Lower lobe of right lung (tissue), 2 donors: ENCODE data around the gene TIMM50. TPM values are rescaled to one million over a fixed set of nuclear protein-coding genes. Genes with fewer than 3 reads are reported as not detected.

Source experiments
- ATAC-seq, 2 donors: fragments of 200-7000 bp; cut with Tn5 transposase; one replicate each; pipeline ENCODE4 v1.9.1; 2020 to 2022; ENCODE audit warnings: mild to moderate bottlenecking in 2 of 2, moderate library complexity in 2 of 2
- DNase-seq: peaks from one replicate; pipeline ENCODE4 v3.0.0-alpha.2; 2020
- H3K27ac ChIP-seq: fragments of 200-600 bp; one replicate; pipeline ENCODE4 v1.8.0; 2022
- H3K27me3 ChIP-seq: fragments of 200-600 bp; one replicate; pipeline ENCODE4 v1.8.0; 2022; ENCODE audit warnings: low read depth
- H3K36me3 ChIP-seq: fragments of 200-600 bp; one replicate; pipeline ENCODE4 v1.8.0; 2022; ENCODE audit warnings: mild to moderate bottlenecking
- H3K4me1 ChIP-seq: fragments of 200-600 bp; one replicate; pipeline ENCODE4 v1.8.0; 2022
- H3K4me3 ChIP-seq: fragments of 200-600 bp; one replicate; pipeline ENCODE4 v1.8.0; 2022; ENCODE audit warnings: mild to moderate bottlenecking
- H3K9me3 ChIP-seq: fragments of 200-600 bp; one replicate; pipeline ENCODE4 v1.8.0; 2022
- intact Hi-C: fragments of 100-400 bp; cut with DNase I; formaldehyde crosslinking; loops from one replicate; pipeline ENCODE4 v1.11.0; 2022
- total RNA-seq: library from RNA; stranded (reverse); fragmentation: NEBNext Ultra II Directional; extraction: Animal tissue kit (Norgen Biotek cat#: 25700); gene quantifications from one replicate; pipeline ENCODE4 v1.2.1, GENCODE V29; 2021
- TF ChIP-seq, protein P1 (sequence below): fragments of 200-600 bp; IDR thresholded peaks from one replicate; pipeline ENCODE4 v1.8.0; 2022; ENCODE audit warnings: antibody characterized with exemption, mild to moderate bottlenecking
- donor health status: DM: no; HTN: yes; CAD: no; lungs with severe emphysema.

TIMM50 gene
- total RNA-seq, 1 donor from 2014 or later, result 44.0 TPM

GRCh38 chr19:39508629-39509028 lies 28.0 kb downstream of the TIMM50 start:
- Histone ChIP-seq H3K27ac (no peak overlapping the region), H3K27me3 (peaks cover 93% of the 10 kb centered on the region), H3K9me3 (no peaks in the 10 kb centered on the region), H3K4me3 (no peak overlapping the region), H3K4me1 (no peaks in the 10 kb centered on the region), H3K36me3 (no peaks in the 10 kb centered on the region)
- TF ChIP-seq, protein P1, sequence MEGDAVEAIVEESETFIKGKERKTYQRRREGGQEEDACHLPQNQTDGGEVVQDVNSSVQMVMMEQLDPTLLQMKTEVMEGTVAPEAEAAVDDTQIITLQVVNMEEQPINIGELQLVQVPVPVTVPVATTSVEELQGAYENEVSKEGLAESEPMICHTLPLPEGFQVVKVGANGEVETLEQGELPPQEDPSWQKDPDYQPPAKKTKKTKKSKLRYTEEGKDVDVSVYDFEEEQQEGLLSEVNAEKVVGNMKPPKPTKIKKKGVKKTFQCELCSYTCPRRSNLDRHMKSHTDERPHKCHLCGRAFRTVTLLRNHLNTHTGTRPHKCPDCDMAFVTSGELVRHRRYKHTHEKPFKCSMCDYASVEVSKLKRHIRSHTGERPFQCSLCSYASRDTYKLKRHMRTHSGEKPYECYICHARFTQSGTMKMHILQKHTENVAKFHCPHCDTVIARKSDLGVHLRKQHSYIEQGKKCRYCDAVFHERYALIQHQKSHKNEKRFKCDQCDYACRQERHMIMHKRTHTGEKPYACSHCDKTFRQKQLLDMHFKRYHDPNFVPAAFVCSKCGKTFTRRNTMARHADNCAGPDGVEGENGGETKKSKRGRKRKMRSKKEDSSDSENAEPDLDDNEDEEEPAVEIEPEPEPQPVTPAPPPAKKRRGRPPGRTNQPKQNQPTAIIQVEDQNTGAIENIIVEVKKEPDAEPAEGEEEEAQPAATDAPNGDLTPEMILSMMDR, result no peak
- intact Hi-C loops, result no loop called here
- ATAC-seq, result no peak
- no peak for DNase-seq

GRCh38 chr19:39509233-39509632 lies 28.6 kb downstream of the TIMM50 start:
- TF ChIP-seq, protein P1, result no peak
- no peak for ATAC-seq
- intact Hi-C loops, result no loop called here

GRCh38 chr19:39512988-39513387 lies 32.4 kb downstream of the TIMM50 start:
- no peak overlapping the region for H3K4me3 ChIP-seq
- TF ChIP-seq, protein P1, result no peak
- DNase-seq (no peak), ATAC-seq (no peak)
- peaks cover 91% of the 10 kb centered on the region for H3K27me3 ChIP-seq
- intact Hi-C loops, result no loop called here
- H3K27ac ChIP-seq, result no peak overlapping the region
- H3K9me3 ChIP-seq, result no peaks in the 10 kb centered on the region
- no peaks in the 10 kb centered on the region for H3K36me3 ChIP-seq
- H3K4me1 ChIP-seq, result peaks cover 16% of the 10 kb centered on the region

More at GRCh38 chr19:39509233-39509632, 28.6 kb downstream of the TIMM50 start:
- no peak for DNase-seq
- Histone ChIP-seq H3K36me3 (no peaks in the 10 kb centered on the region), H3K27me3 (peaks cover 93% of the 10 kb centered on the region), H3K4me3 (no peak overlapping the region), H3K27ac (no peak overlapping the region), H3K4me1 (no peaks in the 10 kb centered on the region), H3K9me3 (no peaks in the 10 kb centered on the region)

DNA sequence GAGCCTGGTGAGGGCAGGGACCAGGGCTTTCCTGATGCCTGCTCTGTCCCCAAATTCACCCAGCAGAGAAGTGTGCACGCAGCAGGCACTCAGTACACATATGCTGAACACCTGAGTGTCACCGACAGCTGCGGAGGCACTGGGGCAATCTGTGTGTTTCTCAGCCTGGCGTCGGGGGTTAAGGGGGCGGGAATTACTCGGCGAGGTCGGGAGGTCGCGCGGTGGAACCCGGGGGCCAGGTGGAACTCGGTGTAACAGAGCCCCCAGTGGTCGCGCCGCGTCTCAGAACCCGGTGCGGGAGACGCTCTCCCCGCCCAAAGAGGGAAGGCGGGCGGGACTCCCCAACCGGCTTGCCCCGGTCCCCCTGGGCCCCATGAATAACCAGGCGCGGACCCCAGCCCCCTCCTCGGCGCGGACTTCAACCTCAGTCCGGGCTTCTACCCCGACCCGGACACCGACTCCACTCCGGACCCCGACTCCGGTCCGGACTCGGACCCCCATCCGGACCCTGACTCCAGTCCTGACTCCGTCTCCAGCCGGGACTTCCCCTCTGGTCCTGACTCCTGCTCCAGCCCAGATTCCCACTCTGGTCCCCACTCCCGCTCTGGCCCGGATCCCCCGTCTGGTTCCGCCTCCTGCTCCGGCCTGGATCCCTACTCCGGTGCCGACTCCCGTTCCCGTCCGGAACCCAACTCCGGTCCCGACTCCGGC lies 34.4 kb downstream of the TIMM50 start, which contains the start of gene SELENOV:
Gene SELENOV, plus strand, starts transcription at position 300 of the 711 bp plus-strand sequence. Its CDS starts 74 bp downstream, at position 374.
- Histone ChIP-seq H3K27me3 (peaks cover 76% of the 10 kb centered on the region), H3K27ac (no peak within 1 kb of the TSS), H3K9me3 (no peaks in the 10 kb centered on the region), H3K36me3 (no peaks in the 10 kb centered on the region), H3K4me3 (peak within 1 kb of the TSS; percentile 39), H3K4me1 (peaks cover 16% of the 10 kb centered on the region)
- intact Hi-C loops, result no loop called here
- no peak for DNase-seq
- TF ChIP-seq, protein P1, result no peak
- ATAC-seq, result peak; percentile 16 to 40

DNA sequence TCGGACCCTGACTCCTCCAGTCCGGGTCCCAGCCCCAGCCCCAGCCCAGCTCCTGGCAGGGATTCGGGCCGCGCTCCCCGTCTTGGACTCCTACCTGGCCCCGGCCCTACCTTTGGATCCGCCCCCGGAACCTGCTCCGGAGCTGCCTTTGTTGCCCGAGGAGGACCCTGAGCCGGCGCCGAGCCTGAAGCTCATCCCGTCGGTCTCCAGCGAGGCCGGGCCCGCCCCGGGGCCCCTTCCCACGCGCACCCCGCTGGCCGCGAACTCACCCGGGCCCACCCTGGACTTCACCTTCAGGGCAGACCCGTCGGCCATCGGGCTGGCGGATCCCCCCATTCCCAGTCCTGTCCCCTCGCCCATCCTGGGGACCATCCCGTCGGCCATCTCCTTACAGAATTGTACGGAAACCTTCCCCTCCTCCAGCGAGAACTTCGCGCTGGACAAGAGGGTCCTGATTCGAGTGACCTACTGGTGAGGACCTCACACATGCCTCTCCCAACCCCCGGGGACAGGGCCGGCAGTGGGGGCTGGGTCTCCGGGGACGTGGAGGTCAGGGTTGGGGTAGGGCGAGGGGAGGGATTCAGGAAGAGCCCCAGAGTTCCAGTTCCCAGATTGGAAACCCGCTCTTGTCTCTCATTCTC lies 35.0 kb downstream of the TIMM50 start:
- intact Hi-C loops, result no loop called here
- TF ChIP-seq, protein P1, result no peak
- Histone ChIP-seq H3K4me1 (peaks cover 16% of the 10 kb centered on the region), H3K27me3 (peaks cover 73% of the 10 kb centered on the region), H3K36me3 (no peaks in the 10 kb centered on the region), H3K27ac (no peak overlapping the region), H3K9me3 (no peaks in the 10 kb centered on the region), H3K4me3 (peak overlapping the region; percentile 39)
- DNase-seq (no peak), ATAC-seq (peak; percentile 31 to 41)
